ENCODE results near the gene SNIP1.

SNIP1 gene

DNA sequence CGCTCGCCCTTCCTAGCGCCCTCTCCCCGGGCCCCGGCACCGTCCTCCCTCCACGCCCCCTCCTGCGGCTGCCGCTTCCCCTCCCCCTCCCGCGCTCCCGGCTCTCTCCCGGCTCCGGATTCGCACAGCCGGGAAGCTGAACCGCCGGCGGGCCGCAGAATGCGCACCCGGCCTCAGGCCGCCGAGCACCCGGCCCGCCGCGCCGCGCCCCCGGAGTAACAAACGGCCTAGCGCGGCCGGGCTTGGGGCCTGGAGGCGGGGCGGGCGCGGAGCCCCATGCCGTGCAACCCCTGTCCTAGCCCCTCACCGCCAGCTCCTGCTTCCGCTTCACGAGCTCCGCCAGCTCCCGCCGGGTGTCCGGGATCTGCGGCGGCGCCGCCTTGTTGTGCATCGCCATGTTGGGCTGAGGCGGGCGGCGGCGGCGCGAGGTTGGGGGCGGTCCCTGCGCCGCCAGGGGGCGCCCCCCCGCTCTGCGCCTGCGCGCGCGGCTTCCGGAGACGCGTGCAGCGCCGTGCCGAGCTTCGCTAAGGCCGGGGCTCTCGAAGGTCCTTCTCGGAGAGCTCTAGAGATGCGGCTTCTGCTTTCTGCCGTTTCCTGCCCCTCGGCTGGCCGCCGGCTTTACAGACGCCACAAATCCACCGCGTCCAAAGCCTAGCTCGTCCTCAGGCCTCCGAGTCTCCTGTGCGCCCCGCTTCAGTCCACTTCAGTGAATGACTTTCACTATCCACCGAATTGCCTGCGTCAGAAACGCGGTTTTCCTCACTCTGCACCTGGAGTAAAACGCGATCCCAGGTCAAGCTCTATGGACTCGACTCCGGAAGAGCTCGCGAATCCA is 39.5 kb downstream of the SNIP1 start, which contains the start of gene MEAF6 (continued):
- TF ChIP-seq, protein P1, sequence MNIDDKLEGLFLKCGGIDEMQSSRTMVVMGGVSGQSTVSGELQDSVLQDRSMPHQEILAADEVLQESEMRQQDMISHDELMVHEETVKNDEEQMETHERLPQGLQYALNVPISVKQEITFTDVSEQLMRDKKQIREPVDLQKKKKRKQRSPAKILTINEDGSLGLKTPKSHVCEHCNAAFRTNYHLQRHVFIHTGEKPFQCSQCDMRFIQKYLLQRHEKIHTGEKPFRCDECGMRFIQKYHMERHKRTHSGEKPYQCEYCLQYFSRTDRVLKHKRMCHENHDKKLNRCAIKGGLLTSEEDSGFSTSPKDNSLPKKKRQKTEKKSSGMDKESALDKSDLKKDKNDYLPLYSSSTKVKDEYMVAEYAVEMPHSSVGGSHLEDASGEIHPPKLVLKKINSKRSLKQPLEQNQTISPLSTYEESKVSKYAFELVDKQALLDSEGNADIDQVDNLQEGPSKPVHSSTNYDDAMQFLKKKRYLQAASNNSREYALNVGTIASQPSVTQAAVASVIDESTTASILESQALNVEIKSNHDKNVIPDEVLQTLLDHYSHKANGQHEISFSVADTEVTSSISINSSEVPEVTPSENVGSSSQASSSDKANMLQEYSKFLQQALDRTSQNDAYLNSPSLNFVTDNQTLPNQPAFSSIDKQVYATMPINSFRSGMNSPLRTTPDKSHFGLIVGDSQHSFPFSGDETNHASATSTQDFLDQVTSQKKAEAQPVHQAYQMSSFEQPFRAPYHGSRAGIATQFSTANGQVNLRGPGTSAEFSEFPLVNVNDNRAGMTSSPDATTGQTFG (tag by site-specific recombination; IDR thresholded peaks at IDR 0.05; ENCODE audit: borderline replicate concordance) = no peak
- TF ChIP-seq, protein P2, sequence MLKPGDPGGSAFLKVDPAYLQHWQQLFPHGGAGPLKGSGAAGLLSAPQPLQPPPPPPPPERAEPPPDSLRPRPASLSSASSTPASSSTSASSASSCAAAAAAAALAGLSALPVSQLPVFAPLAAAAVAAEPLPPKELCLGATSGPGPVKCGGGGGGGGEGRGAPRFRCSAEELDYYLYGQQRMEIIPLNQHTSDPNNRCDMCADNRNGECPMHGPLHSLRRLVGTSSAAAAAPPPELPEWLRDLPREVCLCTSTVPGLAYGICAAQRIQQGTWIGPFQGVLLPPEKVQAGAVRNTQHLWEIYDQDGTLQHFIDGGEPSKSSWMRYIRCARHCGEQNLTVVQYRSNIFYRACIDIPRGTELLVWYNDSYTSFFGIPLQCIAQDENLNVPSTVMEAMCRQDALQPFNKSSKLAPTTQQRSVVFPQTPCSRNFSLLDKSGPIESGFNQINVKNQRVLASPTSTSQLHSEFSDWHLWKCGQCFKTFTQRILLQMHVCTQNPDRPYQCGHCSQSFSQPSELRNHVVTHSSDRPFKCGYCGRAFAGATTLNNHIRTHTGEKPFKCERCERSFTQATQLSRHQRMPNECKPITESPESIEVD (tag by site-specific recombination; IDR thresholded peaks at IDR 0.05) = no peak
- TF ChIP-seq ZFHX2 (tag by site-specific recombination; conservative IDR thresholded peaks at IDR 0.05) (peak; percentile 2; the same call in 1 of the 2 replicates), ZNF416 (tag by site-specific recombination; IDR thresholded peaks at IDR 0.05) (no peak), ZNF558 (tag by site-specific recombination; IDR thresholded peaks at IDR 0.05) (no peak), ZBTB20 (tag by site-specific recombination; IDR thresholded peaks at IDR 0.05) (peak; percentile 84), IKZF3 (tag by site-specific recombination; IDR thresholded peaks at IDR 0.05) (no peak; the same call in 1 of the 2 replicates), ZNF184 (tag by site-specific recombination; IDR thresholded peaks at IDR 0.05) (0 out of 2 replicates have a peak, but pooled peaks have one; percentile 12), MEIS1 (CRISPR knock-in tag; IDR thresholded peaks at IDR 0.05; ENCODE audit: borderline replicate concordance) (no peak), ZNF19 (tag by site-specific recombination; IDR thresholded peaks at IDR 0.05; ENCODE audit: low read depth) (no peak), ZNF791 (tag by site-specific recombination; IDR thresholded peaks at IDR 0.05) (no peak), ZBTB17 (tag by site-specific recombination; IDR thresholded peaks at IDR 0.05) (peak; percentile 96), HOXA7 (CRISPR knock-in tag; IDR thresholded peaks at IDR 0.05; ENCODE audit: borderline replicate concordance) (no peak), ZNF768 (tag by site-specific recombination; IDR thresholded peaks at IDR 0.05) (no peak), ZNF561 (tag by site-specific recombination; IDR thresholded peaks at IDR 0.05; ENCODE audit: borderline replicate concordance) (peak; percentile 64; the same call in 1 of the 2 replicates), ZXDB (tag by site-specific recombination; IDR thresholded peaks at IDR 0.05) (peak; percentile 75; the same call in 1 of the 2 replicates), OVOL3 (tag by site-specific recombination; IDR thresholded peaks at IDR 0.05) (no peak), ZNF843 (tag by site-specific recombination; IDR thresholded peaks at IDR 0.05) (no peak), ZNF174 (tag by site-specific recombination; IDR thresholded peaks at IDR 0.05) (no peak), ZNF248 (tag by site-specific recombination; IDR thresholded peaks at IDR 0.05) (no peak), ZNF121 (tag by site-specific recombination; IDR thresholded peaks at IDR 0.05) (no peak), ZBTB48 (tag by site-specific recombination; IDR thresholded peaks at IDR 0.05) (no peak), KLF7 (tag by site-specific recombination; IDR thresholded peaks at IDR 0.05; ENCODE audit: borderline replicate concordance) (no peak; the same call in 1 of the 2 replicates), ZFP69B (tag by site-specific recombination; IDR thresholded peaks at IDR 0.05) (no peak), KLF8 (tag by site-specific recombination; IDR thresholded peaks at IDR 0.05) (0 out of 2 replicates have a peak, but pooled peaks have one; percentile 52), ZNF510 (tag by site-specific recombination; IDR thresholded peaks at IDR 0.05; ENCODE audit: insufficient replicate concordance) (no peak)
- TF ChIP-seq, protein P3, sequence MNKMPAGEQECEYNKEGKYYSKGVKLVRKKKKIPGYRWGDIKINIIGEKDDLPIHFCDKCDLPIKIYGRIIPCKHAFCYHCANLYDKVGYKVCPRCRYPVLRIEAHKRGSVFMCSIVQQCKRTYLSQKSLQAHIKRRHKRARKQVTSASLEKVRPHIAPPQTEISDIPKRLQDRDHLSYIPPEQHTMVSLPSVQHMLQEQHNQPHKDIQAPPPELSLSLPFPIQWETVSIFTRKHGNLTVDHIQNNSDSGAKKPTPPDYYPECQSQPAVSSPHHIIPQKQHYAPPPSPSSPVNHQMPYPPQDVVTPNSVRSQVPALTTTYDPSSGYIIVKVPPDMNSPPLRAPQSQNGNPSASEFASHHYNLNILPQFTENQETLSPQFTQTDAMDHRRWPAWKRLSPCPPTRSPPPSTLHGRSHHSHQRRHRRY (tag by site-specific recombination; IDR thresholded peaks at IDR 0.05) = no peak
- TF ChIP-seq, protein P4, sequence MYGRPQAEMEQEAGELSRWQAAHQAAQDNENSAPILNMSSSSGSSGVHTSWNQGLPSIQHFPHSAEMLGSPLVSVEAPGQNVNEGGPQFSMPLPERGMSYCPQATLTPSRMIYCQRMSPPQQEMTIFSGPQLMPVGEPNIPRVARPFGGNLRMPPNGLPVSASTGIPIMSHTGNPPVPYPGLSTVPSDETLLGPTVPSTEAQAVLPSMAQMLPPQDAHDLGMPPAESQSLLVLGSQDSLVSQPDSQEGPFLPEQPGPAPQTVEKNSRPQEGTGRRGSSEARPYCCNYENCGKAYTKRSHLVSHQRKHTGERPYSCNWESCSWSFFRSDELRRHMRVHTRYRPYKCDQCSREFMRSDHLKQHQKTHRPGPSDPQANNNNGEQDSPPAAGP (tag by site-specific recombination; IDR thresholded peaks at IDR 0.05) = 0 out of 2 replicates have a peak, but pooled peaks have one; percentile 66
- TF ChIP-seq, protein P5, sequence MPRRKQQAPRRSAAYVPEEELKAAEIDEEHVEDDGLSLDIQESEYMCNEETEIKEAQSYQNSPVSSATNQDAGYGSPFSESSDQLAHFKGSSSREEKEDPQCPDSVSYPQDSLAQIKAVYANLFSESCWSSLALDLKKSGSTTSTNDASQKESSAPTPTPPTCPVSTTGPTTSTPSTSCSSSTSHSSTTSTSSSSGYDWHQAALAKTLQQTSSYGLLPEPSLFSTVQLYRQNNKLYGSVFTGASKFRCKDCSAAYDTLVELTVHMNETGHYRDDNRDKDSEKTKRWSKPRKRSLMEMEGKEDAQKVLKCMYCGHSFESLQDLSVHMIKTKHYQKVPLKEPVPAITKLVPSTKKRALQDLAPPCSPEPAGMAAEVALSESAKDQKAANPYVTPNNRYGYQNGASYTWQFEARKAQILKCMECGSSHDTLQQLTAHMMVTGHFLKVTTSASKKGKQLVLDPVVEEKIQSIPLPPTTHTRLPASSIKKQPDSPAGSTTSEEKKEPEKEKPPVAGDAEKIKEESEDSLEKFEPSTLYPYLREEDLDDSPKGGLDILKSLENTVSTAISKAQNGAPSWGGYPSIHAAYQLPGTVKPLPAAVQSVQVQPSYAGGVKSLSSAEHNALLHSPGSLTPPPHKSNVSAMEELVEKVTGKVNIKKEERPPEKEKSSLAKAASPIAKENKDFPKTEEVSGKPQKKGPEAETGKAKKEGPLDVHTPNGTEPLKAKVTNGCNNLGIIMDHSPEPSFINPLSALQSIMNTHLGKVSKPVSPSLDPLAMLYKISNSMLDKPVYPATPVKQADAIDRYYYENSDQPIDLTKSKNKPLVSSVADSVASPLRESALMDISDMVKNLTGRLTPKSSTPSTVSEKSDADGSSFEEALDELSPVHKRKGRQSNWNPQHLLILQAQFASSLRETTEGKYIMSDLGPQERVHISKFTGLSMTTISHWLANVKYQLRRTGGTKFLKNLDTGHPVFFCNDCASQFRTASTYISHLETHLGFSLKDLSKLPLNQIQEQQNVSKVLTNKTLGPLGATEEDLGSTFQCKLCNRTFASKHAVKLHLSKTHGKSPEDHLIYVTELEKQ (tag by site-specific recombination; IDR thresholded peaks at IDR 0.05; ENCODE audit: borderline replicate concordance) = no peak

Data from HEK293 (cell line).